T-helper 22 cell (primary cell): Measurements from ENCODE around the gene ZNF502.

Source experiments
- DNase-seq: peaks from one replicate; pipeline ENCODE4 v3.0.0-alpha.2; 2020; ENCODE audit warnings: low read depth

ZNF502 gene

DNA sequence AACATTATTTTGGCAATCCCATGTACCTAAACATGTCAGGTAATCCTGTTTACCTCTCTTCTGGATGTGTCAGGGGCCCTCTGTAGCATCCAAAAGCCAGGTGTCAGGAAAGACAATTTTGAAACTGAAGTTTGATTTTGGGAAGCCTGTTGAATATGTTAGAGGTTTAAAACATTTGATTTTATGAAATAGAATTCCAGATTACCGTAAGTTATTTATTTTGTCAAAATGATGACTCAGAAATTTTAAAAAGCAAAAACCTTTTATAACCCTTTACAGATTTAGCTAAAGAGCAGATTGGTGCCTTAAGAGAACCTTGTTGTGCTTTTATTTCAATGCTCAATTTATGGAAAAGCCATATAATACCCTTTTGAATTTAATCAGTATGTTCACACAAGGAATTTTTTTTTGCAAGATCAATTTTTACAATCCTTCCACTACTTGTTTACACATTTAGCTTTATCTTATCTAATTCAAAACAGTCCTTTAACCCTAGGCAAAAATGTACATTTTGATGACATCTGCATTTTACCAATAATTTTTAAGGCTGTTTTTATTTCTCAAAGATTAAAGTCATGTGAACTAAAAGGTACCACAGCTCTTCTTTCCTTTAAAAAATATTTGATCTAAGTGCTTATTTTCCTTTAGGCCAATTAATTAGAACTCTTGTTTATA is 59.1 kb downstream of the ZNF502 start:
- DNase-seq, result no peak

- no peak for DNase-seq
These were observed 59.6 kb downstream of the ZNF502 start for GRCh38 chr3:44772099-44772442.
